ENCODE data around the gene NT5C1A.

- no peak for TF ChIP-seq CTCF (conservative IDR thresholded peaks at IDR 0.05; ENCODE audit: low read length)
- no peak for TF ChIP-seq EZH2phosphoT487 (IDR thresholded peaks at IDR 0.05; ENCODE audit: borderline replicate concordance)
These were observed 29.1 kb upstream of the NT5C1A start for GRCh38 chr1:39701049-39701439.
